ENCODE data around the gene STUB1.

STUB1 gene

DNA sequence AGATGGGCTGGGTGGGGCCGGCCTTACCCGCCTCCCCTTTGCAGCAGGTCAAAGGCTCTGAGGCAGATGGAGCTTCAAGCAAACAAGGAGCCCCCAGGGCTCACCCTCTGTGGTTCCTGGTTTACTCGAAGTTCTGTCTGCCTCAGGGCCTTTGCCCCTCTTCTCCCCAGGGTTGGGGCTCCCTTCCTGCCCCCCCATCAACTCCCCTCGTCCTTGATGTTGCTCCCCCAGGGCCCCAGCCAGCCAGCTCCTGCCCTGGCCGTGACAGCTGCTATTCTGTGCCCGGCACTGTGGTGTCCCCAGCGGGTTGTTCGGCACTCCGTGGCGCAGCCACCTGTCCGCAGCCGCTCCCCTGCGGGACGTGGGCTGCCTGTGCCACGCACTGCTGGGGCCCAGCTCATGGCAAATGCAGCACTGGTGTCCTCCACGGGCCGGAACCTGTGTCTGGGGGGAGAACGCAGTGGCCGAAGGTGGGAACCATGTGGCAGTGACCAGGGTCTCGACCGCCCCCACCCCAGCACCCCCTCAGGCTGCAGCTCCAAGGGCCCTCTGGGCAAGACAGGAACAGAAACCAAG is 30.4 kb downstream of the STUB1 start:
- H2AFZ ChIP-seq (ENCODE audit: low read length), result no peak overlapping the region
- peaks cover 7% of the 10 kb centered on the region; the same call in 1 of the 2 replicates for H3K4me1 ChIP-seq (ENCODE audit: low read length)
- H3K79me2 ChIP-seq (ENCODE audit: low read length), result no peaks in the 10 kb centered on the region
- no peaks in the 10 kb centered on the region for H3K36me3 ChIP-seq (replicated peaks; ENCODE audit: insufficient read depth, low read length)
- no peaks in the 10 kb centered on the region for H3F3A ChIP-seq (ENCODE audit: insufficient read depth, low read length)
- H3K9ac ChIP-seq (ENCODE audit: low read length), result no peak overlapping the region
- H3K27me3 ChIP-seq (replicated peaks; ENCODE audit: insufficient read depth, low read length), result peaks cover 46% of the 10 kb centered on the region
- H3K27ac ChIP-seq (ENCODE audit: low read length), result no peak overlapping the region
- no peaks in the 10 kb centered on the region for H4K20me1 ChIP-seq (ENCODE audit: insufficient read depth, low read length)
- TF ChIP-seq EZH2phosphoT487 (IDR thresholded peaks at IDR 0.05; ENCODE audit: low read length), result no peak
- TF ChIP-seq CTCF (IDR thresholded peaks at IDR 0.05; ENCODE audit: low read length), result no peak
- no peak for TF ChIP-seq EZH2 (optimal IDR thresholded peaks at IDR 0.05; ENCODE audit: low read depth, low read length)
- no peak overlapping the region for H3K4me2 ChIP-seq (ENCODE audit: low read depth, low read length)
- no peaks in the 10 kb centered on the region for H3K9me2 ChIP-seq (replicated peaks; ENCODE audit: insufficient read depth, low read length)
- H3K9me3 ChIP-seq (replicated peaks; ENCODE audit: insufficient read depth, low read length), result no peaks in the 10 kb centered on the region
- no peak overlapping the region for H3K4me3 ChIP-seq (ENCODE audit: low read length)
- DNase-seq, result no peak

DNA sequence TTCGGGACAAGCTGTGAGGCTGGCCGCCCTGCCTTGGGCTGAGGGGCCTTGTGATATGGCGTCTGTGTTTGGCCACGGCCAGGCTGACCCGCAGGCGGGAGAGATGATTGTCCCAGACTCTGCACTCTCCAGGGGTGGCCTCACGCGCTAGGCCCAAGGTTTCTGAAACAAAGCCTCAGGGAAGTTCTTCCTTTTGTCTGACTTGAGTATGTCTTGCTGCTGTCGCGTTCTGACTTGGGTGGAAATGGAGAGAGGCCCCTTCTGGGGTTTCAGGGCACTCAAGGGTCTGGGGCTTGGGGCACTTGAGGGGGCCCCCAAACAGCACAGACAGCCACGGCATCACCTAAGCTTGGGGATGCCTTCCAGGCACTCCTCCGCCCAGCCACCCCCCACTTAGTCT is 30.9 kb downstream of the STUB1 start:
- H2AFZ ChIP-seq (ENCODE audit: low read length), result no peak overlapping the region
- no peaks in the 10 kb centered on the region for H4K20me1 ChIP-seq (ENCODE audit: insufficient read depth, low read length)
- no peaks in the 10 kb centered on the region for H3K36me3 ChIP-seq (replicated peaks; ENCODE audit: insufficient read depth, low read length)
- H3K4me2 ChIP-seq (ENCODE audit: low read depth, low read length), result no peak overlapping the region
- H3K4me3 ChIP-seq (ENCODE audit: low read length), result no peak overlapping the region
- H3K9ac ChIP-seq (ENCODE audit: low read length), result no peak overlapping the region
- no peaks in the 10 kb centered on the region for H3K79me2 ChIP-seq (ENCODE audit: low read length)
- no peaks in the 10 kb centered on the region for H3F3A ChIP-seq (ENCODE audit: insufficient read depth, low read length)
- peaks cover 46% of the 10 kb centered on the region for H3K27me3 ChIP-seq (replicated peaks; ENCODE audit: insufficient read depth, low read length)
- H3K9me2 ChIP-seq (replicated peaks; ENCODE audit: insufficient read depth, low read length), result no peaks in the 10 kb centered on the region
- peaks cover 7% of the 10 kb centered on the region; the same call in 1 of the 2 replicates for H3K4me1 ChIP-seq (ENCODE audit: low read length)
- TF ChIP-seq EZH2 (optimal IDR thresholded peaks at IDR 0.05; ENCODE audit: low read depth, low read length) (no peak), CTCF (IDR thresholded peaks at IDR 0.05; ENCODE audit: low read length) (no peak), EZH2phosphoT487 (IDR thresholded peaks at IDR 0.05; ENCODE audit: low read length) (no peak)
- H3K9me3 ChIP-seq (replicated peaks; ENCODE audit: insufficient read depth, low read length), result no peaks in the 10 kb centered on the region
- H3K27ac ChIP-seq (ENCODE audit: low read length), result no peak overlapping the region
- no peak for DNase-seq

DNA sequence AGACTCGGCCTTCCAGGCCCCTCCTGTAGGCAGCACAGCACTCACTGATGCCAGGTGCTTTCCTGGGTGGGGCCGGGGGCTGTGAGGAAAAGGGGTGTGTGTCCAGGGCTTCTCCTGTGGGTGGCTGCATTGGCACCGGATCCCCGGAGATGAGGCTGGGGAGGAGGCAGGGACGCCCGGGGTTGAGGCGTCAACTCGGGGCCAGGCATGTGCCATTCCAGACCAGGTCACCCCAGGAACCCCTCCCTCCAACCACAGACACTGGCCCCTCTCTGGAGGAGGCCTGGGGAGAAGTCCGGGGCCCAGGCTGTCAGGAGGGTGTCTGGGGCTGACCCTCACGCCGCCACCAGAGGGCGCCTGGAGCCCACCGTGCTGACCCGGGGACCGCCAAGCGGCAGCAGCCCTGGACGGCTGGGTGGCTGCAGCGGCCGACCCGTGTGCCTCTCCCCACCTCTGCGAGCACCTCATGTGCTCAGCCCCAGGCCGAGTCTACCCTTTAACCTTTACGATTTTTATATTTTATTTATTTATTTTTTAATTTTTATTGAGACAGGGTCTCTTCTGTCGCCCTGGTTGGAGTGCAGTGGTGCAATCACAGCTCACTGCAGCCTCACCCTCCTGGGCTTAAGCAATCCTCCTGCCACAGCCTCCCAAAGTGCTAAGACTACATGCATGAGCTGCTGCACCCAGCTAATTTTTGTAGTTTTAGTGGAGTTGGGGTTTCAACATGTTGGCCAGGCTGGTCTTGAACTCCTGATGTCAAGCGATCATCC is 31.5 kb downstream of the STUB1 start:
- TF ChIP-seq EZH2phosphoT487 (IDR thresholded peaks at IDR 0.05; ENCODE audit: low read length), result no peak
- peak; percentile 77 for TF ChIP-seq CTCF (IDR thresholded peaks at IDR 0.05; ENCODE audit: low read length)
- TF ChIP-seq EZH2 (optimal IDR thresholded peaks at IDR 0.05; ENCODE audit: low read depth, low read length), result no peak
- H3K36me3 ChIP-seq (replicated peaks; ENCODE audit: insufficient read depth, low read length), result no peaks in the 10 kb centered on the region
- H3K4me2 ChIP-seq (ENCODE audit: low read depth, low read length), result no peak overlapping the region
- H3F3A ChIP-seq (ENCODE audit: insufficient read depth, low read length), result no peaks in the 10 kb centered on the region
- no peaks in the 10 kb centered on the region for H3K79me2 ChIP-seq (ENCODE audit: low read length)
- no peak overlapping the region for H3K27ac ChIP-seq (ENCODE audit: low read length)
- H3K4me3 ChIP-seq (ENCODE audit: low read length), result no peak overlapping the region
- no peak overlapping the region for H2AFZ ChIP-seq (ENCODE audit: low read length)
- H3K9ac ChIP-seq (ENCODE audit: low read length), result no peak overlapping the region
- no peaks in the 10 kb centered on the region for H4K20me1 ChIP-seq (ENCODE audit: insufficient read depth, low read length)
- peak; percentile 63 for DNase-seq
- H3K9me3 ChIP-seq (replicated peaks; ENCODE audit: insufficient read depth, low read length), result no peaks in the 10 kb centered on the region
- peaks cover 7% of the 10 kb centered on the region; the same call in 1 of the 2 replicates for H3K4me1 ChIP-seq (ENCODE audit: low read length)
- peaks cover 46% of the 10 kb centered on the region for H3K27me3 ChIP-seq (replicated peaks; ENCODE audit: insufficient read depth, low read length)
- no peaks in the 10 kb centered on the region for H3K9me2 ChIP-seq (replicated peaks; ENCODE audit: insufficient read depth, low read length)

Measured in MM.1S (cell line).